Esophagus squamous epithelium (tissue), 5 donors: ENCODE results near the gene MTOR. TPM values are rescaled to one million over a fixed set of nuclear protein-coding genes. Genes with fewer than 3 reads are reported as not detected.
"Not testable (repeated sequence)": the region's sequence is repeated elsewhere in the genome, so short reads cannot be mapped to it uniquely, and the experiment has no call there.

ENCODE experiments used
- DNase-seq: peaks from one replicate; lab custom pipeline; 2025; lab: John Stamatoyannopoulos, UW
- H3K27ac ChIP-seq, 4 donors: fragments of 200-600 bp; sonication (generic); one replicate each; pipeline ENCODE4 v1.5.1; 2016 to 2019; ENCODE audit warnings: mild to moderate bottlenecking in 1 of 4
- H3K27me3 ChIP-seq, 4 donors: fragments of 200-600 bp; sonication (generic); 1 replicate in 3 of 4; 2 replicates in 1 of 4; pipeline versions ENCODE4 v1.5.1 to v1.6.0; 2017 to 2021; ENCODE audit warnings: antibody characterized with exemption in 1 of 4
- H3K36me3 ChIP-seq, 3 donors: fragments of 200-600 bp; sonication (generic); one replicate each; pipeline ENCODE4 v1.5.1; 2016 to 2019
- H3K4me1 ChIP-seq, 3 donors: fragments of 200-600 bp; sonication (generic); one replicate each; pipeline ENCODE4 v1.5.1; 2017 to 2019
- H3K4me3 ChIP-seq, 4 donors: fragments of 200-600 bp; sonication (generic); 1 replicate in 3 of 4; 2 replicates in 1 of 4; pipeline ENCODE4 v1.5.1; 2016 to 2019; ENCODE audit warnings: mild to moderate bottlenecking in 2 of 4, moderate library complexity in 1 of 4
- H3K9me3 ChIP-seq, 3 donors: fragments of 200-600 bp; sonication (generic); one replicate each; pipeline ENCODE4 v1.5.1; 2016 to 2019
- POLR2A ChIP-seq, 4 donors: fragments of 450-650 bp; IDR thresholded peaks; one replicate each; pipeline ENCODE4 v1.6.1; 2017; ENCODE audit warnings: antibody characterized with exemption in 4 of 4, mild to moderate bottlenecking in 4 of 4, moderate library complexity in 3 of 4
- WGBS, 2 donors: methylation state at CpG; one replicate each; pipeline ENCODE4 v1.1.5; 2018; 5-methylcytosine and 5-hydroxymethylcytosine counted together
- intact Hi-C: fragments of 100-400 bp; cut with DNase I; formaldehyde crosslinking; loops from one replicate; pipeline ENCODE4 v1.15.0; 2022
- total RNA-seq, 4 donors: library from RNA; depleted of rRNA; stranded (reverse); fragments of >200 nt; gene quantifications; one replicate each; pipeline ENCODE4 v1.1.0, GENCODE V29; 2016
- TF ChIP-seq, protein P1 (sequence below), 6 experiments: fragments of 450-650 bp in 4 of 6; fragments of 200-600 bp in 2 of 6; sonication (generic) in 2 of 6; IDR thresholded peaks; one replicate each; pipeline ENCODE4 v1.5.1; 2016 to 2019; ENCODE audit warnings: antibody characterized with exemption in 6 of 6, mild to moderate bottlenecking in 4 of 6, moderate library complexity in 4 of 6
- donor health status: DM: yes; HTN: yes; CAD: no.

Gene MTOR
- total RNA-seq, 4 donors from 2014 or later, result 25.4 to 34.2 (median 30.1) TPM

DNA sequence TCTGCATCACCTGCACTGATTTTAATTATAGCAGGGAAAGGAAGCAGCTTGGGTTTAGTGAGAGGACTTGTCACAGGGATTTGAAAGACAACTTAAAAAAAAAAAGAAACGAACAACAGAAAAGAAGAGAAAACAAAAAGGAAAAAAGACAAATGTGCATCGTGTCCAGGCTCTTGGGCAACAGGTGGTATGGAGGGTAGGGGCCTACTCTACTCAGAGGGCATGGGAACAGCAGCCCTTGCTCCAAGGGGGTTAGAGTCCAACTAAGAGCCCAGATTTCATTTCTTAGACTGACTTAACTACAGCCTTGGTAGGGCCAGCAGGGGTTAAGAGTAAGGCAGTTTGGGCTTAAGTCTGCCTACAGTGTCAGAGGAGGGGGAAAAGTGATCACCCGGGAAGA is 147.4 kb downstream of the MTOR start:
- no peaks in the 10 kb centered on the region for H3K27me3 ChIP-seq
- no peak overlapping the region for H3K4me3 ChIP-seq
- TF ChIP-seq, protein P1, sequence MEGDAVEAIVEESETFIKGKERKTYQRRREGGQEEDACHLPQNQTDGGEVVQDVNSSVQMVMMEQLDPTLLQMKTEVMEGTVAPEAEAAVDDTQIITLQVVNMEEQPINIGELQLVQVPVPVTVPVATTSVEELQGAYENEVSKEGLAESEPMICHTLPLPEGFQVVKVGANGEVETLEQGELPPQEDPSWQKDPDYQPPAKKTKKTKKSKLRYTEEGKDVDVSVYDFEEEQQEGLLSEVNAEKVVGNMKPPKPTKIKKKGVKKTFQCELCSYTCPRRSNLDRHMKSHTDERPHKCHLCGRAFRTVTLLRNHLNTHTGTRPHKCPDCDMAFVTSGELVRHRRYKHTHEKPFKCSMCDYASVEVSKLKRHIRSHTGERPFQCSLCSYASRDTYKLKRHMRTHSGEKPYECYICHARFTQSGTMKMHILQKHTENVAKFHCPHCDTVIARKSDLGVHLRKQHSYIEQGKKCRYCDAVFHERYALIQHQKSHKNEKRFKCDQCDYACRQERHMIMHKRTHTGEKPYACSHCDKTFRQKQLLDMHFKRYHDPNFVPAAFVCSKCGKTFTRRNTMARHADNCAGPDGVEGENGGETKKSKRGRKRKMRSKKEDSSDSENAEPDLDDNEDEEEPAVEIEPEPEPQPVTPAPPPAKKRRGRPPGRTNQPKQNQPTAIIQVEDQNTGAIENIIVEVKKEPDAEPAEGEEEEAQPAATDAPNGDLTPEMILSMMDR (IDR thresholded peaks at IDR 0.05), result no peak
- no peak for TF ChIP-seq POLR2A (IDR thresholded peaks at IDR 0.05)
- no peak overlapping the region for H3K27ac ChIP-seq
- H3K4me1 ChIP-seq, result no peaks in the 10 kb centered on the region
- no peaks in the 10 kb centered on the region for H3K9me3 ChIP-seq
- intact Hi-C loops, result no loop called here
- no peak for DNase-seq
- WGBS, 2 donors, result 78 to 81% methylated on average over 3 of the region's 3 CpGs
- H3K36me3 ChIP-seq, result peaks cover 12 to 96% (median 50%) of the 10 kb centered on the region in 3 donors

DNA sequence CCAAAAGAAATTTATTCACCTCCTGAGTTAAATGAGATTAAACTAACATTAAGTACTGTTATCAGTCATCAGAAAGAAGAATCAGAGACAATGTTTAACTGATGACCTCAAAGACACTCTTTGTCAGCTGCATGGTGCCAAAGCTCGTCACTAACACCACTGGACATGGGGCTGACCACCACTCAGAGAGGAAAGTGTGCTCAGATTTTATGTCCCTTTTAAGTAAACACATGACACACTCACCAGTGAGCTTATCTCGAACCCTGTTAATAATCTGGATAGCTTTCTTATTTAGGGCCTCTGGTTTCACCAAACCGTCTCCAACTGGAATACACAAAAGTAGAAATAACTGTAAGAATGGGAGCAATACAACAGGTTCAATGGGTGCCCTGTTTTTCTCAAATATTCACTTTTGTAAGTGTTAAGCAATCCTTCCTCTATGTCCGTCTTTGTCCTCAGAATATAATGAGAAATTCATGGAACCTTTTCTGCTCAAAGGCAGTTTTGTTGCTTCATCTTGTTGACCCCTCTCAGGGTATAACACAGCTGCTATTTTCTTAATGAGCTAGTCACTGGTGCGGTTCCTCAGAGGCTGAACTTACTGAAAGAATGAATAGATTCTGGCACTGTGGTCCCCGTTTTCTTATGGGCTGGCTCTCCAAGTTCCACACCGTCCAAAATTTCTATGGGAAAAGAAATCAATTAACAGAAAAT is 153.1 kb downstream of the MTOR start:
- Histone ChIP-seq H3K27ac (no peak overlapping the region), H3K36me3 (peaks cover 15 to 94% (median 45%) of the 10 kb centered on the region in 3 donors), H3K4me1 (no peaks in the 10 kb centered on the region), H3K27me3 (no peaks in the 10 kb centered on the region), H3K4me3 (no peak overlapping the region), H3K9me3 (no peaks in the 10 kb centered on the region)
- WGBS, 2 donors, result 82 to 85% methylated on average over 7 of the region's 7 CpGs
- TF ChIP-seq POLR2A (IDR thresholded peaks at IDR 0.05), result no peak
- TF ChIP-seq, protein P1 (IDR thresholded peaks at IDR 0.05), result no peak
- intact Hi-C loops, result no loop called here
- DNase-seq, result no peak

DNA sequence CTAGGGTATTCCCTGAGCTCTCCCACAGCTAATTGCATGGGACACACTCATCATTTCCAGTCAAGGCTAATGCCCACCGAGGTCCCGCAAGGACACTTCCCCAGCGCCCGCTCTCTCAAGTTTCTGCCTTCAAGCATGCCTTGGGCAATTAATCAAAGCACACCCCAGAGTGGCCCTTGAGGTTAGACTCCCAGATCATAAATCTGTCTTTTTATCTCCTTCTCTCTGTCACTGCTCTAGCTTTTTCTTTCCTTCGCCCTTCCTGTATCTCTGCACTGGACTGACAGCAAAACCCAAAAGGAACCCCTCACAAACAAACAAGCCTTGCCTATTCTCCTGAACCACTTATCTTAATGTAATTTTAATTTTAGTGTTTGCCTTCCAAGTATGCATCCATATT is 154.8 kb downstream of the MTOR start:
- Histone ChIP-seq H3K27me3 (no peaks in the 10 kb centered on the region), H3K9me3 (no peaks in the 10 kb centered on the region), H3K4me1 (no peaks in the 10 kb centered on the region), H3K27ac (no peak overlapping the region), H3K4me3 (no peak overlapping the region), H3K36me3 (peaks cover 8 to 78% (median 30%) of the 10 kb centered on the region in 3 donors)
- TF ChIP-seq POLR2A (IDR thresholded peaks at IDR 0.05), result no peak
- TF ChIP-seq, protein P1 (IDR thresholded peaks at IDR 0.05), result no peak
- 65 to 95% methylated on average over 5 of the region's 5 CpGs for WGBS, 2 donors
- intact Hi-C loops, result no loop called here
- DNase-seq, result no peak

DNA sequence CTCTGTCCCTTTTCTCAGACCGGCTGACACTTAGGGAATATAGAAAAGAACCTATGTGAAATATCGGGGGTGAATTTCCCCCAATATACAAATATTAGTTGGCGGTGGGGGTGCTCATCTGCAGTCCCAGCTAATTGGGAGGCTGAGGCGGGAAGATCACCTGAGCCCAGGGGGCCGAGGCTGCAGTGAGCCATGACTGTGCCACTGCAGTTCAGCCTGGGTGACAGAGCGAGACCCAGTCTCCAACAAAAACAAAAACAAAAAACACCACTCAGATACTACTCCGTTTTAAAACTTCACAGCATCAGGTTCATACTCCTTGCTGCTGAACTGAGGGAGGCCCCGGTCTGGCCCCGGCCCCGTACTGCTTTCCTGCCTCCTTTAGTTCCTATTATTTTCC is 156.8 kb downstream of the MTOR start:
- 91% methylated on average over 10 of the region's 10 CpGs for WGBS, 2 donors
- no peaks in the 10 kb centered on the region for H3K9me3 ChIP-seq

DNA sequence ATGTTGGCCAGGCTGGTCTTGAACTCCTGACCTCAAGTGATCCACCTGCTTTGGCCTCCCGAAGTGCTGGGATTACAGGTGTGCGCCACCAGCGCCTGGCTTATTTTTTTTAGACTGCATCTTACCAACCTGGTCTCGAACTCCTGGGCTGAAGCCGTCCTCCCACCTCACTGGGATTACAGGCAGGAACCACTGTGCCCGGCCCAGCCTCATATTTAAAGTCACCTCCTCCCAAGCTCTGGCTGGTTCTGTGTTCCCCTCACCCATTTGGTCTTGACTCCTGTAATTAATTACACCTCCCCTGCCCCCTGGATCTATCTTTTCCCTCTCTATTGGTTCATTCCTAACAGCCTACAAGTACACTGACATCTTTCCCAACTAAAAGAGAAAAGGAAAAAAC is 161.0 kb downstream of the MTOR start:
- H3K27me3 ChIP-seq, result no peaks in the 10 kb centered on the region
- peaks cover under 1 to 31% (median 18%) of the 10 kb centered on the region in 3 donors for H3K36me3 ChIP-seq
- intact Hi-C loops, result no loop called here
- no peak overlapping the region for H3K27ac ChIP-seq
- 84 to 86% methylated on average over 6 of the region's 6 CpGs for WGBS, 2 donors
- TF ChIP-seq, protein P1 (IDR thresholded peaks at IDR 0.05), result no peak
- TF ChIP-seq POLR2A (IDR thresholded peaks at IDR 0.05), result no peak
- peaks cover 7 to 25% (median 10%) of the 10 kb centered on the region in 3 donors for H3K4me1 ChIP-seq
- no peak overlapping the region for H3K4me3 ChIP-seq
- no peaks in the 10 kb centered on the region for H3K9me3 ChIP-seq
- DNase-seq, result no peak

More for the DNA sequence above, 156.8 kb downstream of the MTOR start:
- Histone ChIP-seq H3K27me3 (no peaks in the 10 kb centered on the region), H3K4me3 (no peak overlapping the region), H3K36me3 (peaks cover 8 to 58% (median 17%) of the 10 kb centered on the region in 3 donors), H3K4me1 (no peaks in the 10 kb centered on the region), H3K27ac (no peak overlapping the region)
- DNase-seq, result no peak
- TF ChIP-seq, protein P1 (IDR thresholded peaks at IDR 0.05), result no peak
- no peak for TF ChIP-seq POLR2A (IDR thresholded peaks at IDR 0.05)
- intact Hi-C loops, result no loop called here

DNA sequence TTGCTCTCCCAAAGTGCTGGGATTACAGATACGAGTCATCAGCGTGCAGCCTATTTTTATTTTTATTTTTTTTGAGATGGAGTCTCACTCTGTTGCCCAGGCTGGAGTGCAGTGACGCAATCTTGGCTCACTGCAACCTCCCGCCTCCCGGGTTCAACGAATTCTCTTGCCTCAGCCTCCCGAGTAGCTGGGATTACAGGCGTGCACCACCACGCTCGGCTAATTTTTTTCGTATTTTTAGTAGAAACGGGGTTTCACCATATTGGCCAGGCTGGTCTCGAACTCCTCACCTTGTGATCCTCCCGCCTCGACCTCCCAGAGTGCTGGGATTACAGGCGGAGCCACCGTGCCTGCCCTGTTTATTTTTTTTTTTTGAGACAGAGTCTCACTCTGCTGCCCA is 161.5 kb downstream of the MTOR start:
- H3K36me3 ChIP-seq, result peaks cover 0 to 31% (median 19%) of the 10 kb centered on the region in 3 donors
- H3K27me3 ChIP-seq, H3K4me3 ChIP-seq, intact Hi-C loops, H3K27ac ChIP-seq, H3K9me3 ChIP-seq, DNase-seq: not testable (repeated sequence)
- H3K4me1 ChIP-seq, result peaks cover 7 to 25% (median 10%) of the 10 kb centered on the region in 3 donors
- 90 to 91% methylated on average over 15 to 17 of the region's 17 CpGs for WGBS, 2 donors
